ENCODE data around the gene RAB4B.
"Not testable (repeated sequence)": the region's sequence is repeated elsewhere in the genome, so short reads cannot be mapped to it uniquely, and the experiment has no call there.

Gene RAB4B

DNA sequence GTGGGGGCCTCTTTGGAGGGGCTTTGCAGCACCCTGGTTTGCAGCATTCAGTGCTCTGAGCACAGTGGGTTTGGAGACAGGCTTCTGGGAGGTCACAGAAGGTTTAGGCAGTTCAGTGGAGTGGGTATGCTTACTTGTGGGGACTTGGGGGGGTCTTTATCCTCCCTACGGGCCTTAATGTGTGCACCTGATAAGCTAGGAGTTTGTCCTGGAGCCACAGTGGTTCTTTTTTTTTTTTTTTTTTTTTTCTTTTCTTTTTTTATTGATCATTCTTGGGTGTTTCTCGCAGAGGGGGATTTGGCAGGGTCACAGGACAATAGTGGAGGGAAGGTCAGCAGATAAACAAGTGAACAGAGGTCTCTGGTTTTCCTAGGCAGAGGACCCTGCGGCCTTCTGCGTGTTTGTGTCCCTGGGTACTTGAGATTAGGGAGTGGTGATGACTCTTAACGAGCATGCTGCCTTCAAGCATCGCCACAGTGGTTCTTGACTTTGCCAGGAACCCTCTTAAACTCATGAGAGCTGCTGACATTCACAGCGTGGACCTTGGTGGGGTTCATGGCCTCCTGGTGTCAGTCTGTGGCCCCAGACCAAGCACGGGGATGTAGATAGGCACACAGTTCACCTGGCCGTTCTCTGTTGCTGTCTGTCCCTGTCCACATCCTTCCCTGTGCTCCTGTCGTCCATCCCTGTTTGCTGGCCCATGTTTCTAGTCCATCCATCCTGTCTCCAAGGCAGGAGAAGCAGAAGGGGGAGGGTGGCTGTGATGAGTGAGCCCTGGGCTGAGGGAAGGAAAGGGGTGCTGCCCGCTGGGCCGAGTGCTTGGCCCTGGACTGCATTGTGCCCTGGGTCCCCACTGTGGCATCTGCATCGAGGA, 23.6 kb downstream of the RAB4B start:
- in situ Hi-C loops (cut with HindIII; ENCODE audit: low sequenced_read_pairs): no loop called here

DNA sequence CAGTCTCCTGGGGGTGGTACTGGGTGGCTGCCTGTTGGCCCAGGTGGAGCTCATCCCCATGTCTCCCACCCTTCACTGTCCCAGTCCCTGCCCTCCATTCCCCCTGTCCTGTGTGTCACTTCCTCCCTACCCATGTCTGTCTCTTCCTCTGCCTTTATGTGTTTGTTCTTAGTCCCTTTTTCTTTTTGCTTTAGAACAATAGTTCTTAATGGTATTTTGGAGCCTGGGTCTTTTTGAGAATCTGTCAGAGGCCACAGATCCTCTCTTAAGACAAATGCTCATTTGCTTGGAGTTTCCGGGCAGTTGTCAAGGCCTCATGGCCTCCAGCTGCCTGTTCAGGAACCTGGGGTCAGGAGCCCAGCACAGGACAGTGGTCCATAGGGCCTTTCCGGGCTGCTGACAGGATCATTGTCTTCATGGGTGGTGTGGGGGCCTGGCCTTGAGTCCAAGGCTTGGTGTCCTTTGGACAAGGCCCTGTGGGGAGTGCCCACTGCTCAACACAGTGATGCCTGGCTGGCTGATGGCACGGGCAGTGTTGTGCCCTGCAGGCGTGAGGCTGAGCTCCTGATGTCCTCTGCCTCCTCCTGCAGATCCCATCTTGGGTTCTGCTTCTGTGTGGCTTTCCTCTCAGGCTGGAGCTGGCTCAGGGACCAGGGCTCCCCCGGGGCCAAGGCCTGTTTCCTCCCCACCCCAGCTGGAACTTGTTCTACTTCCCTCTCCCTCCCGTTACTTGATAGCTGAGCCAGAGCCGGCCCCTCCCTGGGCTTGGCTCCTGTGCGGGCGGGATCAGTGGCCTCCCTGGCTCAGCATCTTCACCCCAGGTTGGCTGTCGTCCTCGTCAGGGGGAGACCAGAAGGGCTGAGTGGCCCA, 24.5 kb downstream of the RAB4B start:
- in situ Hi-C loops (cut with HindIII; ENCODE audit: low sequenced_read_pairs): no loop called here

DNA sequence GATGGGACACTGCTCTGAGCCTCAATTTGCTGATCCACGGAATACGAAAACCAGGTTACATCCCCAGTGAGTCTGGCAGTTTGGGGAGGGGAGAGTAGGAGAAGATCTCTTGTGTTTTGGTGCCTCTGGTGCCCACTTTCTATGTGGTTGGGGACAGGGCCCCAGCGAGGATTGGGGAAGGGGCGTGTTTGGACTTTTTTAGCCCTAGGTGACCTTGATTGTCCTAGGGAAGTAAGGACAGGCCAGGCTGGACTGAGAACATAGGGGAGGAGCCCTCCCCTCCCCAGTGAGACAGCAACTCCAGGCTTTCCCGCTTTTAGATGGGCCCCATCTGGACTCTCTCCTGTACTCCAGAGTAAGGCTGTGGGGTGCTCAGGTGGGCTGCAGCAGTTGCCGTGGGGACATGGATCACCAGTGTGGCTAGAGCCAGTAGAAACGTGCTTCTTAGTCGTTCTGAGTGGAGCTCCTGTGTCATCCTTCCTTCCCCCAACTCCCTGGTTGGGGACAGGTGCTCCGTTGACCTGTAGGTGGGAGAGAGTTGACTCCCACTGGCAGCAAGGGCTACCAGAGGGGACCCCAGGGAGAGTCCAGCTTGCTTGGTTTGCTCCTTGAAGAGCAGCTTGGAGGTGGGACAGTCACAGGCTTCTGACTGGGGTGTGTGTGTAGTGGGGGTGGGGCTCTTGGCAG, 25.3 kb downstream of the RAB4B start:
- in situ Hi-C loops (cut with HindIII; ENCODE audit: low sequenced_read_pairs): no loop called here

DNA sequence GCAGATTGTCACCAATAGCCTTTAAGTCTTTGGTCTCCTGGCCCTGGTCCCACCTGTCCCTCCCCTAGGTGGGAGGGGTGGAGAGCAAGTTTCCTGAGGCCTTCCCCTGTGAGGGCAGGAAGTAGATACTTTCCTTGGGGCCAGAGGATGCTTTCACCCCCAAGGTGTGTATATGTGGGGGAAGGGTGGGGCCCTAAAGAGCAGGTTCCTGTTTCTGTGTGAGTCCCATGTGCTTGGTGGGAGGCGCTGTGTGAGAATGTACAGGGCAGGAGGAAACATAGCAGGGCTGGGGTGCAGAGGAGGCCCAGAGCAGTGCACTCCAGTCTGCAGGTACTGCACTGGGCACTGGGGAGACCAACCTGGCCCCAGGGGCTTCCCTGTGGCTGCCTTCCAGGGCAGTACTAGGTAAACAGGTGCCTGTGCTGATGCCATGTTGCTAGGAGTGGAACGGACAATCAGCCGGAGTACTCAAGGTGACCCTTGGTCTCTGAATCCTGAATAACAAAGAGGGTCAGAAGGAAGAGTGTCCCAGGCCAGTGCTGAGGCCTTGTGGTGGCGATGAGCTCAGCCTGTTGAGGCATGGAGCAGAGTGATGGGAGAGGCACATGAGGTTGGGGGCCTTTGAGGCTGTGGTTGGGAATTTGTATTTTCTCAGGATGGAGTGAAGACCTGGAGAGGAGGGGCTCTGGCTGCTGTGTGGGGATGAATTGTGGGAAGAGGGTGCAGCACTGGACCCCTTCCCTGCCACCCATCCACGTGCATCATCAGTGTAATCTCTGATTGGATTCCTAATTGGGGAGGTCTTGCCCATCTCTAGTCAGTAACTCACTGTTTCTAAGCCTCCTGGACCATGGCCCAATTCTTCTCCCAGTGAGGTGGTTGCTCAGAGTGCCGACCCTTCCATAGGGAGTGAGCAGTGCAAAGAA, 26.1 kb downstream of the RAB4B start:
- in situ Hi-C loops (cut with HindIII; ENCODE audit: low sequenced_read_pairs): no loop called here

DNA sequence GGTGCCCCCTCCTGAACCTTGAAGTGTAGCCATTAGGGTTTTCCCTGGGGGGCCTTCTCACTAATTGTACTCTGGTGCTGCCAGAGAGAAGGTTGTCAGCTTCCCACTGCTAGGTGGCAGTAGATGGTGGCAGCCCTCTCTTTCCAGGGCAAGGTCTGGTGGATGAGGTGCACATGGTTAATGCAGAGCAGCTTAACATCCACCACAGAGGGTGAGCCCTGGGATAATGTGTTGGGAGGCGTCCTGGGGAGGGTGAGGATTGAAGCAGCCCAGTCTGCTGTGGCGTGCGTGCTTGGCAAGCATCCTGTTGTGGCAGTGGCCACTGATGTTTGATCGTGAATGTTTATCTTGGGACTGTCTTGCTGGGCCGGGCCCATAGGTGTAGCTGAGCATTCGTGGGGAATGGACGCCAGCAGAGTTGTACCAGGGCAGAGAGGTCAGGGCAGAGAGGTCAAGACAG, 26.8 kb downstream of the RAB4B start:
- in situ Hi-C loops (cut with HindIII; ENCODE audit: low sequenced_read_pairs): loop anchor here (5.0 kb wide), 1 partner anchor 58 kb away; no protein-coding TSS in a partner anchor

DNA sequence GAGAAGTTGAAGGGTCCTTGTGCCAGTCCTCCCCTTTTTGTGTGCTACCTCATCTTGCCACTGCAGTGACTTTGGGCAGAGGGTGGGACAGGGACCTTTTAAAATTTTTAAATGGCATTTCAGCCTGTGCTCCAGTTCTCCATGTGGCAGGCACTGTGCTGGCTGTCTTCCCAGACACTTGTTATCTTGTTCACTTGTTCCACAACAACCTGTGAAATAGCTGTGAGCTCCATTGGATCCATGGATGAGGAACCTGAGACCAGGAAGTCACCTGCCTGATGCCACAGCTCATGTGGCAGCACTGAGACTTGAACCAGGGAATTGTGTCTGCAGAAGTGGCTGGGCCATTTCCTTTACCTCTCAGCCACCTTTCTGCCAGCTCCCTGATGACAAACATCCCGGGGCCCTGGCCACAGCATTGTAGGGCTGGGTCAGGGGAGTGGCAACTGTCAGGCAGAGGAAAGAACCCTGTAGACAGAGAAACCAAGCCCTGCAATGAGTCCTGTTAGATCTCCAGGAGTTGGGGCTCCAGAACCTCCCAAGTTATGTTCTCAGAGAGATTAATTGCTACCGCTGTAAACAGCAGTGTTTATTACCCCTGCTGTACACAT, 27.3 kb downstream of the RAB4B start:
- in situ Hi-C loops (cut with HindIII; ENCODE audit: low sequenced_read_pairs): loop anchor here (5.0 kb wide), 1 partner anchor 58 kb away; no protein-coding TSS in a partner anchor

DNA sequence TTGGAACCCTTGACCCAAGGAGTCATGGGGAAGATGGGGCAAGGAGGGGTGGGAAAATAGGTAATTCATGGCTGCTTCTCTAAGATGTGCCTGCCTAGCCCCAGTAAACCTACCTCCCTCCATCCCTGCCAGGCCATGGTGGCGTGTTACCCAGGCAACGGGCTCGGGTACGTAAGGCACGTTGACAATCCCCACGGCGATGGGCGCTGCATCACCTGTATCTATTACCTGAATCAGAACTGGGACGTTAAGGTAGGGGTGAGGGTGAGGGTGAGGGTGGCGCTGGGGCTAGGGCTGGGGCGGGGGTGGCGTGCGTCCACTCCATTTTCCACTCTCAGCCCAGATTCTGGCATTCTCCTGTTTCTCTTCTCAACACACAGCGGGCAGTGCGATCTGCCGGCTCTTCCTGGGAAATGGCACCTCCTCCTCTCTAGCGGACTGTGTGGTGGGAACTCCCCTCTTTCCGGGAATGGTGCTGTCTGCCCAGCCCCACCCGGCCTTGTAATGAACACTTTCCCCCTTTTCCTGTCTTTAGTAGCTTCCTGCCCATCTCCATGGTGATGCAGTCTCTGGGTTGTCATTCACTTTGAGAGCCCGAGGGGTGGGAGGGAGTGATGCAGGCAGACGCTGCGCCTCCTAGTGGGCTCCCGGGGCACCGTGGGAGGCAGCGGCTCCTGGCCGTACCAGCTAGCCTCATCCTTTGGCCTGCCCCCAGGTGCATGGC, 28.5 kb downstream of the RAB4B start:
- in situ Hi-C loops (cut with HindIII; ENCODE audit: low sequenced_read_pairs): loop anchor here (5.0 kb wide), 1 partner anchor 59 kb away; no protein-coding TSS in a partner anchor

DNA sequence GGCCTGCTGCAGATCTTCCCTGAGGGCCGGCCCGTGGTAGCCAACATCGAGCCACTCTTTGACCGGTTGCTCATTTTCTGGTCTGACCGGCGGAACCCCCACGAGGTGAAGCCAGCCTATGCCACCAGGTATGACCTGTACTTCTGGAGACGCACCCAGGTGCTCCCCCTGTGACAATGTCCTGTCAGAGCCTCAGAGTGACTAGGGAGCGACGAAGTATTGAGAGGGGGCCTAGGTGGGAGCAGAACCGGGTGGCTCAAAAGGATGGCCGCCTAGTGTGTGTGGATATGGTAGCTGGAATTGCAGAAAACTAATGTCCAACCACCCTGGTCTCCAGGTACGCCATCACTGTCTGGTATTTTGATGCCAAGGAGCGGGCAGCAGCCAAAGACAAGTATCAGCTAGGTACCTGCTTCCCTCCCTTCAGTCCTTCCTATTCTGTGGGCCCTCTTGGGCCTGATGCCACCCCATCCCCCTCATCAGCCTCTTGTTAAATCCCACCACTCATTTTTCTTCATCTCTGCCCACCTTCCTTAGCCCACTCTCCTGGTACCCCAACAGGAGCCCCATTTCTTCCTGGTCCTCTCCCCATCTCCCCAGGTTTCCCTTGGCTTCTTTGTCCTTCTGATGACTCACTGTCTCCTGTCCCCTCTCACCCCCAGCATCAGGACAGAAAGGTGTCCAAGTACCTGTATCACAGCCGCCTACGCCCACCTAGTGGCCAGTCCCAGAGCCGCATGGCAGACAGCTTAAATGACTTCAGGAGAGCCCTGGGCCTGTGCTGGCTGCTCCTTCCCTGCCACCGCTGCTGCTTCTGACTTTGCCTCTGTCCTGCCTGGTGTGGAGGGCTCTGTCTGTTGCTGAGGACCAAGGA, 29.3 kb downstream of the RAB4B start:
- in situ Hi-C loops (cut with HindIII; ENCODE audit: low sequenced_read_pairs): loop anchor here (5.0 kb wide), 1 partner anchor 60 kb away; no protein-coding TSS in a partner anchor

DNA sequence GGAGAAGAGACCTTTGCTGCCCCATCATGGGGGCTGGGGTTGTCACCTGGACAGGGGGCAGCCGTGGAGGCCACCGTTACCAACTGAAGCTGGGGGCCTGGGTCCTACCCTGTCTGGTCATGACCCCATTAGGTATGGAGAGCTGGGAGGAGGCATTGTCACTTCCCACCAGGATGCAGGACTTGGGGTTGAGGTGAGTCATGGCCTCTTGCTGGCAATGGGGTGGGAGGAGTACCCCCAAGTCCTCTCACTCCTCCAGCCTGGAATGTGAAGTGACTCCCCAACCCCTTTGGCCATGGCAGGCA, 29.9 kb downstream of the RAB4B start:
- in situ Hi-C loops (cut with HindIII; ENCODE audit: low sequenced_read_pairs): loop anchor here (5.0 kb wide), 1 partner anchor 61 kb away; no protein-coding TSS in a partner anchor

DNA sequence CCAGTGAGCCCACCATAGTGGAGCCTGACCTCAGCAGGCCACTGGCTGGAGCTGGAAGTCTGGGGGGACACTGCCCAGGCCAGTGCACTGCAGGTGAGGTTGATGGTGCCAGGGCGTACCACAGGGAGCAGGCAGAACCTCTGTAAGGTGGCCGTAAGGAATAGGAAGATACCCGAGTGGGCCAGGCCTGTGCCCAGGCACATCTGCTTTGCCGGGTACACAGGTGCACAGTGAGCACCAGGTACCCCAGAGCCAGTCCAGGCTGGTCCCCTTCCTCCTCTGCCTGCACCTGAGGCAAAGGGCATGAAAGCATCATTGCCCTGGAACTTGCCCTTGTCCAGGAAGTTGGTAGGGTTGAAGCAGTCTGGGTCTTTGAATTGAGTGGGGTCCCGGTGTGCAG, 30.4 kb downstream of the RAB4B start:
- in situ Hi-C loops (cut with HindIII; ENCODE audit: low sequenced_read_pairs): loop anchor here (5.0 kb wide), 1 partner anchor 61 kb away; no protein-coding TSS in a partner anchor

DNA sequence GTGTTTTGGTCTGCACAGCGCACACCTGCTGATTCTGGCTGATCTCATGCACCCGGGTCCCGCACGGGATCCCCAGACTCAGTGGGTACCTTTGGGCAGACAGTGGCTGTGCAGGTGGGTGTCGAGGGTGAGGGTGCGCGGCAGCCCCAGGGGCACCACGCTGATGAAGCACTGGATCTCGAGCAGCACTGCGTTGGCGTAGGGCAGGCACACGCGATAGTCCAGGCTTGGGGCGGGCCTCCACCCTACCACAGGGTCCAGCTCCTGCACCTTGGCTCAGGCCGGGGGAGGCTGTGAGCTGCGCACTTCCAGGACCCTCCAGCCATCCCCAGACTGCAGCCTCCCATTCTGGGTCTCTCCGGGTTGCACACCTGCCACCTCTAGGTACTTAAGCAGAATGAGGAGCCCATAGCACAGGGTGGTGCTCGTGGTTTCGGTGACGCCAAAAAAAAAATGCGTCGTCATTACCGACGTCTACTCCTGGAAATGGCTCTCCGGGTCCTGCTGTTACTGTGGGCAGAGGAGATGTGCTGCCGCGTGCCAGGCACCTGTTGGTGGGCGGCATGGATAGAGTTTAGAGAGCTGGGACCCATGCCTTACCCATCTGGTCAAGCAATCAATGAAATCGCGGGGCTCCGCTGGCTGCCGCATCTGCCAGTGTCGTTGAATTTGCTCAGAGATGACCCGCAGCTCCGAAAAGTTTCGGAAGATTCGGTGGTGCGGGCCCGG, 31.5 kb downstream of the RAB4B start:
- in situ Hi-C loops (cut with HindIII; ENCODE audit: low sequenced_read_pairs): loop anchor here (5.0 kb wide), 1 partner anchor 62 kb away; no protein-coding TSS in a partner anchor

DNA sequence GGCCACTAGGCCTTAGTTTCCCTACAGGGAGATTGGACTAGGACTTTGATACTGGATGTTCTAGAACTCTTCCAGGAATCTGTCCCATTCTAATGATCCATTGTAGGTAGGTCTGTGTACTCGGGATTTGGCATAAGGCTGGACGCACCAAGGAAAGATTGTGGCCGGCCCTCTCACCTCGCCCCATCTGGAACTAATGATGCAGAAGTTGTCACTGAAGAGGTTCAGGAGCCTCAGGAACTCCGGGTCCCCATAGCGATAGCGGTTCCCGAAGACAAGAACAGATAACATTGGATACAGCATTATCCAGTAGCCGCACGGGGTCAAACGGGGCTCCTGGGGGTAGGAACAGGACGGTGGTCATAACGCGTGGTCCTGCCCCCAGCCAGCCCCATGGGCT, 32.1 kb downstream of the RAB4B start:
- in situ Hi-C loops (cut with HindIII; ENCODE audit: low sequenced_read_pairs): no loop called here

DNA sequence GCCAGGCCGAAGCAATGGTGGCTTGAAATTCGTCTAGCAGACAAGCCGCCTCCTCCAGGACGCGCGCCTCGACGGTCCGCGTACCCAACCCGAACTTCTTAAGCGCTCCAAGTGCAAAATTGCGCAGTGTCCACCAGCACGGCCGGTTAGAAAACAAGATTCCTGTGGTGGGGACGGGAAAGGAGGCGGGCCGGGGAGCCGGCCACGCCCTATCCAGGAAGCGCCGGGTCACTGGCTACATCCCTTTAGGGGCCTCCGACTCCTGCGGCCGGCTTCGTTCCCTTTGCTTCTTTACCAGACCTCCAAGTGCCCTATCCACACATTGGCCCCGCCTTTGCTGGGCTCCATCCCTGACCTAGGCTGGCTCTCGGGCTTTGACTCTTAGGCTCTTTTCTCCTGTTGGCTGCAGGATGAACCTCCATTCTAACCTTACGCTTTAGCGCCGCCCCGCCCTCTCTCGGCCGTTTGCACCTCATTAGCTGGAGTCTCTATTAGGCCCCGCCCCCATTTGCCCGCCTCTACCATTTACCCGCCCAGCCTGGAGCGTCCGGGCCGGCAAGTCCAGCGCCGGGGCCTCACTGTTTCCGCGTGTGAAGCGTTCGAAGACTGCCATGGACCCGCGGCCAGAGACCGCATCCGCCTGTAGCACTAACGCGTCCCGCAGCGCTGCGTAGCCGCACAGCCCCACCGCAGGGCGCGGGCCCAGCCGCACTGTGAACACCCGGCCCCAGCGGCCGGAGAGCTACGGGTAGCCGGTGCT, 32.8 kb downstream of the RAB4B start:
- in situ Hi-C loops (cut with HindIII; ENCODE audit: low sequenced_read_pairs): not testable (repeated sequence)

DNA sequence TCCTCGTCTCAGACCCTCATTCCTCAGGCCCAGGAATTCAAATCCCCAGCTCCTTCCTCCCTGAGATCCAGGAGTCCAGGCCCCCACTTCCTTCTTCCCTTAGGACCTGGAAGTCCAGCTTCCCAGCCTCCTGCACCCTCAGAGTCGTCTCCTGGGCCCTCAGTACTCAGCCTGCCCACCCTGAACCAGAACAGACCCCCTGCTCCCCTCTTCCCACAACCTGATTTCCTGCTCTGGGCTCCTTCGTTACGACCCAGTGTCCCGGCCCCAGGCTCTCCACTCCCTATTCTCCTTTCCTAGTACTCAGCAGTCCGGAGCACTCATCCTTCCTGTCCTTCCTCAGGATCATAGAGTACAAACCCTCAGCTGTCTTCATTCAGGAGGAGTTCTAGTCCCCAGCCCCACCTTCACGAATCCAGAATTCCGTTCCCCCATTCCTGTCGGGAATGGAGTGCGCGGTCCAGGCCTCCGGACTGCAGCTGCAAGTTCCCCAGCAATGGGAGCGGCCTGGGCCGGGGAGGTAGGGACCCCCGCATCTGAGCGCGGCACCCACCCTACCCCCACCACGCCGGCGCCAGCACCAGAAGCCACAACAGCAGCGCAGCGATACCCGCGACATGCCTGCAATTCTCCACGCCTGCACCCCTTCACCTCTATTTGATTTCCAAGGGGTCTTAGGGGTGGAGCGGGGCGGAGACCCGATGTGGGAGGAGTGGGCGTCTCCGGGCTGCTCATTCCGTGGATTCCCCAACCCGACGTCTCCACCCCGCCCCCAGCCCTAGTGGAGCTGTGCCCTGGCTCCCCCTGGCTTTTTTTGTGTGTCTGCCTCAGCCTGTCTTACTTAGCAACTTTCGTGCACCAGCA, 33.7 kb downstream of the RAB4B start:
- in situ Hi-C loops (cut with HindIII; ENCODE audit: low sequenced_read_pairs): no loop called here

DNA sequence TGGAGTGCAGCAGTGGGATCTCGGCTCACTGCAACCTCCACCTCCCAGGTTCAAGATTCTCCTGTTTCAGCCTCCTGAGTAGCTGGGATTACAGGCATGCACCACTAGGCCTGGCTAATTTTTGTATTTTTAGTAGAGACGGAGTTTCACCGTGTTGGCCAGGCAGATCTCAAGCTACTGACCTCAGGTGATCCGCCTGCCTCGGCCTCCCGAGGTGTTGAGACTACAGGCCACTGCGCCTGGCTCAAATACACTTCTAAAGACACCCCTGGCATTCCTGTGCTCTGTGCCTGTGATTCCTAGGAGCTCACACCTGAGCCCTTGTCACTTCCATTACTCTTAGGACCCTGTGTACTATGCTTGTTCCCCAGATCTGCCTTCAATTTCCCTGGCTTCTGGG, 34.5 kb downstream of the RAB4B start:
- in situ Hi-C loops (cut with HindIII; ENCODE audit: low sequenced_read_pairs): not testable (repeated sequence)
